ENCODE measurements around the gene GBX2.

DNA sequence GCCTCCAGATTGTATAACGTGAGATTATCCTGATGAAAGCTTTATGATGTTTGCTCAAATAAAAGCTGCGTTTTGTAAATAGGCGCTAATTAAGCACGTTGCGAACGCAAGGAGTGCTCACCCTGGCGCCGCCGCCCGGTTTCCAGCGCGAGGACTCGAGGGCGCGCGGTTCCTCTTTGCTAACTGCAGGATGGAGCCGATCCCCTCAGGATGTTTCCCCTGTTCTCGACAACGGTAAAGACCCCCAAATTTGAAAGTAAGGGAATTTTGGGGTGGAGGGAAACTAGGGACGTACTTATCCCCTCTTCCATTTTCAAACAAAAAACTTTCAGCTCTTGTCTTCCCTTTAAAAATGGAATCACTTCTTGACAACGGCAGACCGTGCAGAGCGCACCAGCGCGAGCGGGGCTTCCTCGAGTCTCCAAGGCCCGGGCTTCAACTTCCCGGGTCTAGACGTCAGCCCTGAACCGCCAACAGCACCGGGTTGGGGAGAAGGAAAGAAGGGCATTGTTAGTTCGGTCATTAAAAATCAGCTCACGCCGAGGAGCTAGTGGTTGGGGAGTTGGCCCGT, 1.1 kb upstream of the GBX2 start:
- TF ChIP-seq, protein P1, sequence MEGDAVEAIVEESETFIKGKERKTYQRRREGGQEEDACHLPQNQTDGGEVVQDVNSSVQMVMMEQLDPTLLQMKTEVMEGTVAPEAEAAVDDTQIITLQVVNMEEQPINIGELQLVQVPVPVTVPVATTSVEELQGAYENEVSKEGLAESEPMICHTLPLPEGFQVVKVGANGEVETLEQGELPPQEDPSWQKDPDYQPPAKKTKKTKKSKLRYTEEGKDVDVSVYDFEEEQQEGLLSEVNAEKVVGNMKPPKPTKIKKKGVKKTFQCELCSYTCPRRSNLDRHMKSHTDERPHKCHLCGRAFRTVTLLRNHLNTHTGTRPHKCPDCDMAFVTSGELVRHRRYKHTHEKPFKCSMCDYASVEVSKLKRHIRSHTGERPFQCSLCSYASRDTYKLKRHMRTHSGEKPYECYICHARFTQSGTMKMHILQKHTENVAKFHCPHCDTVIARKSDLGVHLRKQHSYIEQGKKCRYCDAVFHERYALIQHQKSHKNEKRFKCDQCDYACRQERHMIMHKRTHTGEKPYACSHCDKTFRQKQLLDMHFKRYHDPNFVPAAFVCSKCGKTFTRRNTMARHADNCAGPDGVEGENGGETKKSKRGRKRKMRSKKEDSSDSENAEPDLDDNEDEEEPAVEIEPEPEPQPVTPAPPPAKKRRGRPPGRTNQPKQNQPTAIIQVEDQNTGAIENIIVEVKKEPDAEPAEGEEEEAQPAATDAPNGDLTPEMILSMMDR (IDR thresholded peaks at IDR 0.05) = no peak
- no peak for TF ChIP-seq POLR2A (IDR thresholded peaks at IDR 0.05)
